IPS-18c (cell line): ENCODE results near the gene BSND.

Source experiments
- H3K4me3 ChIP-seq: 2 replicates; pipeline ENCODE4 v1.7.0; 2013; ENCODE audit warnings: low read depth, mild to moderate bottlenecking, low read length, moderate library complexity; ENCODE audit not compliant: insufficient read depth
- H3K9me3 ChIP-seq: one replicate; pipeline ENCODE4 v1.6.1; 2013; ENCODE audit warnings: mild to moderate bottlenecking, low read length, moderate library complexity; ENCODE audit not compliant: control insufficient read depth, insufficient read depth

The BSND gene

GRCh38 chr1:54987427-54987826 is 11.3 kb upstream of the BSND start:
- Histone ChIP-seq H3K4me3 (no peak overlapping the region), H3K9me3 (no peaks in the 10 kb centered on the region)

- H3K9me3 ChIP-seq = no peaks in the 10 kb centered on the region
- no peak overlapping the region for H3K4me3 ChIP-seq
Observed at GRCh38 chr1:54987919-54988705, 10.6 kb upstream of the BSND start.

- Histone ChIP-seq H3K4me3 (no peak overlapping the region), H3K9me3 (no peaks in the 10 kb centered on the region)
Observed at GRCh38 chr1:54988975-54989374, 9.8 kb upstream of the BSND start.

GRCh38 chr1:54989473-54989872 is 9.3 kb upstream of the BSND start:
- Histone ChIP-seq H3K4me3 (no peak overlapping the region), H3K9me3 (no peaks in the 10 kb centered on the region)

GRCh38 chr1:54989968-54990810 is 8.5 kb upstream of the BSND start:
- H3K9me3 ChIP-seq = no peaks in the 10 kb centered on the region
- H3K4me3 ChIP-seq = no peak overlapping the region

- H3K4me3 ChIP-seq = no peak overlapping the region
- H3K9me3 ChIP-seq = no peaks in the 10 kb centered on the region
Observed at GRCh38 chr1:54990916-54991315, 7.8 kb upstream of the BSND start.

- Histone ChIP-seq H3K4me3 (no peak overlapping the region), H3K9me3 (no peaks in the 10 kb centered on the region)
Observed at GRCh38 chr1:54991939-54992338, 6.8 kb upstream of the BSND start.

- no peak overlapping the region; the same call in 1 of the 2 replicates for H3K4me3 ChIP-seq
Observed at GRCh38 chr1:54993140-54993539, 5.6 kb upstream of the BSND start.

GRCh38 chr1:54994355-54994990 is 4.3 kb upstream of the BSND start:
- H3K4me3 ChIP-seq = no peak overlapping the region
- H3K9me3 ChIP-seq = no peaks in the 10 kb centered on the region

More at GRCh38 chr1:54993140-54993539, 5.6 kb upstream of the BSND start:
- no peaks in the 10 kb centered on the region for H3K9me3 ChIP-seq

- Histone ChIP-seq H3K9me3 (no peaks in the 10 kb centered on the region), H3K4me3 (no peak overlapping the region)
Observed at GRCh38 chr1:54995013-54995760, 3.5 kb upstream of the BSND start.

GRCh38 chr1:54995835-54996234 is 2.9 kb upstream of the BSND start:
- Histone ChIP-seq H3K4me3 (peak overlapping the region; percentile 20; the same call in 1 of the 2 replicates), H3K9me3 (no peaks in the 10 kb centered on the region)

GRCh38 chr1:54996359-54996868 is 2.3 kb upstream of the BSND start:
- peak overlapping the region; percentile 49 for H3K4me3 ChIP-seq
- H3K9me3 ChIP-seq = no peaks in the 10 kb centered on the region

- H3K4me3 ChIP-seq = peak overlapping the region; percentile 49
Observed at GRCh38 chr1:54996869-54997710, 1.6 kb upstream of the BSND start.

GRCh38 chr1:54997711-54997986 is 1.1 kb upstream of the BSND start:
- no peaks in the 10 kb centered on the region for H3K9me3 ChIP-seq
- peak overlapping the region; percentile 28; the same call in 1 of the 2 replicates for H3K4me3 ChIP-seq

More at GRCh38 chr1:54996869-54997710, 1.6 kb upstream of the BSND start:
- H3K9me3 ChIP-seq = no peaks in the 10 kb centered on the region

- Histone ChIP-seq H3K4me3 (no peak overlapping the region), H3K9me3 (no peaks in the 10 kb centered on the region)
Observed at GRCh38 chr1:54998100-54998499, 633 bp upstream of the BSND start.
